B cell (primary cell): ENCODE results near the gene CYB5D1. TPM values are rescaled to one million over a fixed set of nuclear protein-coding genes. Genes with fewer than 3 reads are reported as not detected.

Experiments
- ATAC-seq: fragments of 200-7000 bp; cut with Tn5 transposase; one replicate; pipeline ENCODE4 v1.10.0; 2021; ENCODE audit warnings: low read depth, mild to moderate bottlenecking, moderate number of reproducible peaks, moderate library complexity
- CTCF ChIA-PET: fragments of 350-600 bp; sonication (Branson Sonifier 250); formaldehyde crosslinking; loops from one replicate; lab custom pipeline; 2021; ENCODE audit warnings: antibody characterized with exemption, inconsistent platforms; lab: Charles Lee
- POLR2A ChIA-PET: fragments of 350-600 bp; sonication (Branson Sonifier 250); formaldehyde crosslinking; loops from one replicate; lab custom pipeline; 2021; ENCODE audit warnings: antibody characterized with exemption; lab: Charles Lee
- DNase-seq: peaks from one replicate; pipeline ENCODE4 v3.0.0; 2013
- H2AFZ ChIP-seq: 2 replicates; pipeline ENCODE4 v1.6.1; 2012; ENCODE audit warnings: mild to moderate bottlenecking, low read depth, low read length; ENCODE audit not compliant: insufficient read depth, poor library complexity, severe bottlenecking
- H3K27ac ChIP-seq, 2 donors: 1 replicate in 1 of 2; 2 replicates in 1 of 2; pipeline ENCODE4 v1.5.1; 2012 to 2013; ENCODE audit warnings: low read length in 2 of 2, mild to moderate bottlenecking in 2 of 2, moderate library complexity in 1 of 2
- H3K27me3 ChIP-seq, 4 experiments: fragments of 200-600 bp in 1 of 4; sonication (generic) in 1 of 4; replicated peaks in 1 of 4; 1 replicate in 2 of 4; 2 replicates in 2 of 4; pipeline versions ENCODE4 v1.6.1 to v1.7.0; 2013 to 2016; ENCODE audit warnings: low read length in 3 of 4, mild to moderate bottlenecking in 2 of 4, mixed read lengths in 1 of 4, moderate library complexity in 1 of 4; ENCODE audit not compliant: insufficient read depth in 4 of 4, control insufficient read depth in 3 of 4; ENCODE audit errors: control extremely low read depth in 1 of 4
- H3K36me3 ChIP-seq, 2 experiments: replicated peaks in 1 of 2; 1 replicate in 1 of 2; 2 replicates in 1 of 2; pipeline versions ENCODE4 v1.6.1 to v1.7.1; 2013; ENCODE audit warnings: low read length in 1 of 2; ENCODE audit not compliant: insufficient read depth in 2 of 2, control insufficient read depth in 1 of 2; ENCODE audit errors: control extremely low read depth in 1 of 2, extremely low read depth in 1 of 2
- H3K4me1 ChIP-seq, 2 donors: fragments of 200-600 bp in 1 of 2; sonication (generic) in 1 of 2; 1 replicate in 1 of 2; 2 replicates in 1 of 2; pipeline versions ENCODE4 v1.5.1 to v1.6.1; 2013 to 2017; ENCODE audit warnings: low read length in 2 of 2; ENCODE audit not compliant: control insufficient read depth in 2 of 2, insufficient read depth in 2 of 2
- H3K4me2 ChIP-seq: replicated peaks from 2 replicates; pipeline ENCODE3; 2012; ENCODE audit warnings: mild to moderate bottlenecking, low read depth, low read length; ENCODE audit not compliant: poor library complexity, severe bottlenecking
- H3K4me3 ChIP-seq, 5 experiments: fragments of 200-600 bp in 1 of 5; sonication (generic) in 1 of 5; 1 replicate in 3 of 5; 2 replicates in 2 of 5; pipeline versions ENCODE4 v1.5.1 to v1.7.0; 2011 to 2016; ENCODE audit warnings: low read length in 4 of 5, mild to moderate bottlenecking in 4 of 5, low read depth in 2 of 5, control low read depth in 1 of 5, moderate library complexity in 1 of 5; ENCODE audit not compliant: insufficient read depth in 1 of 5; ENCODE audit errors: control extremely low read depth in 1 of 5, extremely low read depth in 1 of 5
- H3K79me2 ChIP-seq: fragments of 200-600 bp; sonication (generic); one replicate; pipeline ENCODE4 v1.6.0; 2016; ENCODE audit warnings: low read length; ENCODE audit not compliant: control insufficient read depth, insufficient read depth
- H3K9ac ChIP-seq: fragments of 200-600 bp; sonication (generic); 2 replicates; pipeline ENCODE4 v1.6.1; 2017; ENCODE audit warnings: mild to moderate bottlenecking, low read length, moderate library complexity
- H3K9me3 ChIP-seq, 3 donors: one replicate each; pipeline versions ENCODE4 v1.6.1 to v1.7.1; 2013; ENCODE audit warnings: low read length in 2 of 3; ENCODE audit not compliant: control insufficient read depth in 2 of 3, insufficient read depth in 1 of 3; ENCODE audit errors: control extremely low read depth in 1 of 3
- H4K20me1 ChIP-seq: 2 replicates; pipeline ENCODE4 v1.6.0; 2012; ENCODE audit warnings: mild to moderate bottlenecking, low read length; ENCODE audit not compliant: insufficient read depth, control insufficient read depth, poor library complexity, severe bottlenecking
- H3K27ac Mint-ChIP-seq: one replicate; pipeline ENCODE4 v1.8.0; 2021; ENCODE audit warnings: mixed read lengths
- H3K27me3 Mint-ChIP-seq: one replicate; pipeline ENCODE4 v1.8.0; 2021; ENCODE audit warnings: mixed read lengths
- H3K4me1 Mint-ChIP-seq: one replicate; pipeline ENCODE4 v1.8.0; 2021; ENCODE audit warnings: mixed read lengths
- H3K4me3 Mint-ChIP-seq: one replicate; pipeline ENCODE4 v1.8.0; 2021; ENCODE audit warnings: mixed read lengths
- H3K9me3 Mint-ChIP-seq: one replicate; pipeline ENCODE4 v1.8.0; 2022; ENCODE audit warnings: mixed read lengths; ENCODE audit not compliant: insufficient read depth
- CTCF ChIP-seq: fragments of 200-600 bp; IDR thresholded peaks from one replicate; pipeline ENCODE4 v1.8.0; 2022; ENCODE audit warnings: antibody characterized with exemption, mild to moderate bottlenecking
- EZH2 ChIP-seq: IDR thresholded peaks from 2 replicates; pipeline ENCODE4 v1.6.1; 2012; ENCODE audit warnings: borderline replicate concordance, low read depth, mild to moderate bottlenecking, moderate library complexity, low read length; ENCODE audit not compliant: insufficient read depth, poor library complexity, severe bottlenecking
- WGBS: methylation state at CpG from one replicate; pipeline ENCODE4 v1.1.5; 2013; ENCODE audit warnings: missing lambda C conversion rate; ENCODE audit not compliant: insufficient coverage; 5-methylcytosine and 5-hydroxymethylcytosine counted together
- intact Hi-C: fragments of 100-400 bp; cut with micrococcal nuclease; formaldehyde crosslinking; loops from one replicate; pipeline ENCODE4 v1.10.0; 2022
- polyA plus RNA-seq: library from polyadenylated mRNA; depleted of rRNA; stranded (reverse); fragments of >200 nt; gene quantifications from 2 replicates; pipeline ENCODE4 v1.2.3, GENCODE V29; 2012
- total RNA-seq, 2 donors: library from RNA; stranded (reverse); fragments of 120-200 nt in 1 of 2; gene quantifications; 1 replicate in 1 of 2; 2 replicates in 1 of 2; pipeline versions ENCODE4 v1.2.3 to v1.2.4, GENCODE V29; 2013 to 2022

The CYB5D1 gene
- total and polyA plus RNA-seq, 2 donors (not counting 1 experiment from before 2014, with no cell fraction given), result 6.3 to 10.2 TPM

DNA sequence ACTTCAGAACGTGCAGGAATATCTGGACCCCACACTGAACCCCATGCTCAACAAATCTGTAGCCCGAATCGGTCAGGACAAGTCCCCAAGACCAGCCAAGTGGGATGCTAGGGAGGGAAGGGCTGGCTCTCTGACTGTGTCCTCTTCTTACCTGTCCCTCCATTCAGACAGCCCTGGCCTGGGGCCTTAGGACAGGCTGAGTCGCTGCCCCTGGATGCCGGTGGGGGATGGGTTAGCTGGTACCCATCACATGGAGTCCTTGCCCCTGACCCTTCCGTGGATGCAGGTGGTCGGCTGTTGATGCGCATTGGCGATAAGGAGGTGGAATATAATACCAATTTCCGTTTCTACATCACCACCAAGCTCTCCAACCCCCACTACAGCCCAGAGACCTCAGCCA lies 39.8 kb upstream of the CYB5D1 start:
- H3K27ac Mint-ChIP-seq, result no peak overlapping the region

More for the DNA sequence above, 39.8 kb upstream of the CYB5D1 start:
- DNase-seq, result no peak
- no peak for ATAC-seq
- Mint-ChIP-seq H3K4me1 (no peaks in the 10 kb centered on the region), H3K27me3 (peaks cover 8% of the 10 kb centered on the region), H3K4me3 (no peak overlapping the region), H3K9me3 (no peaks in the 10 kb centered on the region)
- Histone ChIP-seq H4K20me1 (no peaks in the 10 kb centered on the region), H3K79me2 (no peaks in the 10 kb centered on the region), H3K4me1 (no peaks in the 10 kb centered on the region), H3K4me2 (no peak overlapping the region), H3K9me3 (no peaks in the 10 kb centered on the region), H3K27me3 (no peaks in the 10 kb centered on the region), H3K27ac (no peak overlapping the region), H2AFZ (no peak overlapping the region), H3K4me3 (no peak overlapping the region), H3K9ac (no peak overlapping the region), H3K36me3 (no peaks in the 10 kb centered on the region)
- ChIA-PET CTCF (interaction anchor here (1.3 to 2.4 kb wide), 2 partner anchors 80 to 172 kb away, joined by 3 to 14 read pairs; no protein-coding TSS in a partner anchor), POLR2A (no interaction called here)
- WGBS, result 91% methylated on average over 7 of the region's 10 CpGs
- TF ChIP-seq CTCF (no peak), EZH2 (no peak)
- intact Hi-C loops, result no loop called here
